NOMO-1 treated with dmso at 0.1 percent for 144 hours (cell line): Measurements from ENCODE around the gene AVPR2.

Experiments
- DNase-seq: peaks from one replicate; lab custom pipeline; 2025; ENCODE audit not compliant: unreplicated experiment; lab: John Stamatoyannopoulos, UW

Gene AVPR2

GRCh38 chrX:153930011-153930910, 25.8 kb downstream of the AVPR2 start:
- no peak for DNase-seq

DNA sequence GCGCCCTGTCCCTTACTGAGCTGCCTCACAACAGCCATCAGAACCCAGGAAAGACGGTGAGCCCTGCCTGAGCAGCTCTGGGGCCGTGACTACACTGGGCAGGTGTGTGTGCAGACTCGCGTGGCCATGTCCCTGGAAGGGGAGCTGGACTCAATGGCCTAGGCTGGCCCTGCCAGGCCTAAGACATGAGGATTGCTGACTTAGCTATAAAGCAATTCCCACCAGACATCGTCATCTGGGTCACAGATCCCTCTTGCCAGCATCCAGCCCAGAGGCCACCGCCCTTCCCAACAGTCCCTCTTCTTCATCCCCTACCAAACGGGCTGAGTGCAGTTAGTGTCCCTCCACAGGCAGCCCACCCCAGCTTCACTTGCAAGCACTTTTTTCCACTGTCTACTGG, 26.7 kb downstream of the AVPR2 start:
- no peak for DNase-seq

DNA sequence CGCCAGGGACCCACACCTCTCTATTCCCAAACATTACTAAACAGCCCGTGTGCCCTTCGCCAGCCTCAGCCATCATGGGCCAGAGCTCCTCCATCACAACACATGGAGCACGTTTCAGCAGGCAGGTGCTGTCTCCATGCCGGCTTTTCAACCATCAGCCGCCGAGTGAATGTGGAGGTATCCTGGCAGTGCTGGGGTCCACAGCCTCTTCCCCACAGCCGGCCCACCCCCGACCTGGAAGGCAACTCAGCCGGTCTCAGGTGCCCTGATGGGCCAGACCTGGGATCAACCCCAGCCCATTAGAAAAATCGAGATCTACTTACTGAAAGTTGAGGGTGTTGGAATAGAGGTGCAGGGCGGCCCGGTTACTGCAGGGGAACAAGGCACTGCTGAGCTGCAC, 27.3 kb downstream of the AVPR2 start:
- DNase-seq: no peak

GRCh38 chrX:153932220-153932915, 27.9 kb downstream of the AVPR2 start:
- no peak for DNase-seq

DNA sequence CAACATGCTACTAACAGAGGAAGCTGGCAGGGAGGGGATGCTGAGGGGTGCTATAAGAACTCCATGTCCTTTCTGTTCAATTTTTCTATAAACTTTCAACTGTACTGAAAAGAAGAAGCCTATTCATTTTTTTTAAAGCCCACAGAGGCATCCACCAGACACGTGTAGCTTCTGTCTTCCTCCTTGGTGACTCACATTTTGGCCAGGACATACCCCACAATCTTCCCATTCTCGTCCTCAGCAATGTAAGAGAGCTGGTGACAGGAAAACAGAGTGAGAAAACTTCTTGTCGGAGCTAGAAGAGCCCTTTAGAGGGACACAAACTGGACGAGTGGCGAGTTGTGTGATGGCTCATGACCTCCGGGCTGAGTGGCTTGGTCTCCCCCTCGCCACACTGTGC, 29.3 kb downstream of the AVPR2 start:
- no peak for DNase-seq

GRCh38 chrX:153934148-153934761, 29.8 kb downstream of the AVPR2 start:
- no peak for DNase-seq

DNA sequence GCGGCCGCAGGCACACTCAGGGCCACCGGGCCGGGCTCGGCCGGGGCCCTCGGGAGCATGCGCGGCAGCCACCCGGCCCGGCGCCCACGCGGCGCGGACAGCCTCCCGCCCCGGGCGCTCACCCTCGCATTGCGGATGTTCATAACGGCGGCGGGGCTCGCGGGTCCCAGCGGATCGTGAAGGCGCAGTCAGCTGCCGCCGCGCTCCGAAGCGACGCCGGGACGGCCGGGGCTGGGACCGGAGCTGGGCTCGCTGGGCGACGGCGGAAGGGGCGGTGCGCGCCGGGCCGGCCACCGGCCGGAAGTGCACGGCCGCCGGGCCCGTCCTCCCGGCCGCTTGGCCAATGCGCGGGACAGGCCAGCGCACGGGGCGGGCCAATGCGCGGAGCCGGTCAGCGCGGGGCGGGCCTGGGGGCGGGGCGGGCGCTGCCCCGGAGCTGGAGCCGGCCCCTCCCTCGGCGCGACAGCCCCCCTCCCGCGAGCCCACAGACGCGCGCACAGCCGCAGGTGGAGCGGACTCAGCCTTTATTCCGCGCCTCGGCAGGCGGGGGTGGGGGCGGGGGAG, 30.4 kb downstream of the AVPR2 start, which contains the start of gene NAA10:
NAA10 (minus strand) TSS at position 276 of the 564 bp plus-strand sequence; CDS start at position 143, 133 bp downstream.
- DNase-seq: no peak

- DNase-seq: no peak
Measured at GRCh38 chrX:153935326-153935851, 30.9 kb downstream of the AVPR2 start.

- no peak for DNase-seq
Measured at GRCh38 chrX:153937056-153937455, 32.6 kb downstream of the AVPR2 start.

DNA sequence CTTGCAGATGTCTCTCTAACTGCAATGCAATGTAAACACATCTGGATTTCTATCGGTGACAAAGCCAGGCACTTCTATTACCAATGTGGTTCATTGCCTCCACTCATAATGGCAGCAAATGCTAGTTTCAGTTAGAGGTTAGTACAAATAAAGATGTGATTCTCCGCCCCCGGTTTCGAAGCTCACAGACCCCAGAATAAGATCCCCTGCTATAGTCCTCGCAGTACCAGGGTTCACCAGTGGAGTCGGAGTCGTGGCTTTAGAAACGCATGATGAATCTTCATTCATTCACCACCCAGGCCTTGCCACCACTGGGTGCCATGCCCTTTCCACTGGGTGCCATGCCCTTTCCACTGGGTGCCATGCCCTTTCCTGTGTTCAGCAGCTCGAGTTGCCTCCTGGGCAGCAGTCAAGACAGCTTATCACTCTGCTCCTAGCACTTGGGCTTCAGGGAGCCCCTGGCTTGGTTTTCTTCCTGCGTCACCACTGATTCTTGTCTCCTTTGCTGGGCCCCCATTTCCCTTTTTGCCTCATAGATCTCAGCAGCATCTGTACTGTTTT, 33.8 kb downstream of the AVPR2 start:
- DNase-seq: no peak

- no peak for DNase-seq
Measured at GRCh38 chrX:153939573-153939972, 35.1 kb downstream of the AVPR2 start.

DNA sequence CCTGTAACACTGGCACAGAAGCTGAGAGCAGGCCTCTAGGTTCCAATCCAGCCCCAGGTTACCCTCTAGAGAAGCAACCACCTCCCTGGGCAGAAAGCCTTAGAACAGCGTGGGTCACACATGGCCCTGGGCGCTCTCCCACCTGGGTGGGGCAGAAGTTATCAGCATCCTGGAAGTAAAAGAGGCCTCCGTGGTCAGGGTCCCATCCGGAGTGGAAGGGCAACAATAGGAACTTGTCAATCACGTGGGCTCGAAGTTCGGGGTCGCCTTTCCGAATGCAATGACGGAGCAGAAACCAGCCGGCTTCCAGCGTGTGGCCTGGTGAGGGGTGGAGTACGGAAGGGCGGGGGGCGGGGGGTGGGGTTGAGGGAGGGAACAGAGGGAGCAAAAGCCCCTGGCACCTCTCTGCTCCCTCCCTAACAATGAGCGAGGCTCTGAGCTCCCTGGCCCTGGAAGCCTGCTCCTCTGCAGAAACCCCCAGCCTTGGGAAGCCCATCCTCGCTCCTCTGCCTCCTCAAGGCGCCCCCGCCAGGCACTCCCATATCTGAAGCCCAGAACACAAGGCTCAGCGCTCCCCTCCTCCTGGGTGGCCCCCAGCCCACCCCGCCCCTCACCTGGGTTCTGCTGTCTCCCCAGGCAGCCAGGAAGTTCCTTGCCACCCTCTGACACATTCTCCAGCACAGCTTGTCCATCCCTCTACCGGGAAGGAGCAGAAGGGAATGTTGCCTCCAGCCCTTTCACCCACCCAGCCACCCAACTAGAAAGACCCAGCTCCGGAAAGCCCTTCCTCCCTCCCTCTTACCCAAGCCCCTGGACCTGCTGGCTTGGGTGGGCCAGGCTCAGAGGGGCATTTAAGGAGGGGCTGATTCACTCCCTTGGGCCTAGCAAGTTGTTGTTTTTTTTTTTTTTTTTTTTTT, 37.1 kb downstream of the AVPR2 start:
- DNase-seq: no peak

DNA sequence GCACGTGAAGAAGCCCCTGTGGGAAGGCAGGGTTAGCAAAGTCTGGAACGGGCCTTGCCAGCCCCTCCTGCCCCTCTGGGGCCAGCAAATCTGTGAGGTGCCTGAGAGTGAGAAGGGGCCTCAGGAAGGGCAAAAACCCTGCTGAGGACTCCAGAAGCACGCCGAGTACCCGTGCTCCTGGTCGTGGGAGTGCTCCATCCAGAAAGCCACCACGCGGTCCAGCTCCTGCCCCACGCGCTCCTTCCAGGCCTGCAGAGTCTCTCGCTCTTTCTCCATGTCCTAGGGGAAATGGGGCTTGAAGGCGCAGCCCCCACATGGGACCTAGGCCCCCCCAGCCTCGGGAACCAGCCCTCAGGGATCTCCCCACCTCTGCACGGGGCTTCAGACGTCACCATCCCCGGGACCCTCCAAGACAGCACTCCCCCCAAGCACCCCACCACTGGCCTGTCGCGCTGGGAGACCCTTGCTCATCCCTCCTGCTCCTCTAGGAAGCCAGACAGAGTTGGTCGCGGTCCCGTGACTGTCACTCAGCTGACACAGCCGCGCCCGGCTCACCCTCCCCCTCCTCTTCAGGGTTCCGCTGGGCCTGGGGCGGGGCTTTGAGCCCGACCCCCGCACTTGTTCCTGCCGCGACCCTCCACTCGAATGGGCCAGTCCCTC, 39.8 kb downstream of the AVPR2 start, which contains the start of gene RENBP:
RENBP (minus strand) TSS at position 504 of the 660 bp plus-strand sequence; CDS start at position 471, 33 bp downstream.
- no peak for DNase-seq

DNA sequence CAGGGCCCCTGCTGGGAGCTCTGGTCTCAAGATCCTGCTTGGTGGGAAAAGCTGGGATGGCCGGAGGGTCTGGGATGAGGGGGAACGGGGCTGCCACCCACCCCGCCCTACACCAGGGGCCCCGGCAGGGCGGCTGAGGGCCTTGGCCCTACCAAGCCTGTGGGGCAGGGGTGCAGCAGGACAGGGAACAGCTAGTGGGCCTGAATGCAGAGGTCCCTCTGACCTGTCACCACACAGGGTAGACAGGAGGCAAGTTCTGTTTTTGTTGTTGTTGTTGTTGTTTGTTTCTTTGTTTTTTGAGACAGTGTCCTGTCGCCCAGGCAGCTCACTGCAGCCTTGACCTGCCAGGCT, 40.3 kb downstream of the AVPR2 start:
- no peak for DNase-seq

GRCh38 chrX:153945956-153946943, 41.8 kb downstream of the AVPR2 start:
- no peak for DNase-seq

- DNase-seq: peak; percentile 34
Measured at GRCh38 chrX:153947009-153947769, 42.7 kb downstream of the AVPR2 start.

DNA sequence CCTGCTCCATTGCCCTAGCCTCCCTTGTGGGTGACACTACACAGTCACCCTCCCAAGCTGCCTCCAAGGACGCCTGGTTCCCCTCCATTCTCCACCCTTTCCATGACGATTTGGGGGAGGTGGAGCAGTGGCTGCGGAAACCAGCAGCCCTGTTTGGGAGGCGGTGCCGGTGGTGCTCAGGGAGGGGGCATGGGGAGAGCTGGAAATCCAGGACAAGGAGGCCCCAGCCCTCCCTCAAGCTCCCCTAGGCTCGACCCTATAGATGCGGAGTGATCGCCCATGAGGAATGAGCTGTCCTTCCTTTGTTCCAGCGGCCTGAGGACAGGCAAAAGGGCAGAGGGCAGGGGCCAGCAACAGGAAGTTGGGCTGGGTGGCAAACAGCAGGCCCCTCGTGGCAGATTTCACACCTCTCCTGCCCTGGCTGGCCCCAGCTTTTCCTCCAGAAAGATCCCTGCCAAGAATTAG, 43.6 kb downstream of the AVPR2 start:
- DNase-seq: no peak
